Measurements from ENCODE around the gene TOR1B. TPM values are rescaled to one million over a fixed set of nuclear protein-coding genes. Genes with fewer than 3 reads are reported as not detected.
A peak's percentile ranks its signal among the peaks of the same experiment; 100 is the strongest.

TOR1B gene
- total and polyA plus RNA-seq, 7 experiments from 2014 or later = 10.9 to 30.9 (median 21.7) TPM

- no peaks in the 10 kb centered on the region for H3K4me1 Mint-ChIP-seq
- ChIA-PET CTCF (no interaction called here), POLR2A (no interaction called here)
- no peaks in the 10 kb centered on the region for H3K36me3 ChIP-seq (ENCODE audit: control insufficient read depth in 2 of 3, insufficient read depth in 3 of 3, low read length in 3 of 3)
- intact Hi-C loops (cut with micrococcal nuclease) = no loop called here
- ATAC-seq (no peak), DNase-seq (no peak)
- H3K4me1 ChIP-seq (ENCODE audit: control insufficient read depth in 2 of 2, insufficient read depth in 2 of 2, low read length in 2 of 2) = no peaks in the 10 kb centered on the region
- no peaks in the 10 kb centered on the region for H3K9me3 ChIP-seq (ENCODE audit: control insufficient read depth in 2 of 3, low read length in 3 of 3)
- no peak overlapping the region for H3K27ac Mint-ChIP-seq
- H3K27ac ChIP-seq (ENCODE audit: low read depth, low read length) = no peak overlapping the region
- no peak overlapping the region for H3K4me3 ChIP-seq (ENCODE audit: low read length)
- H3K9me3 Mint-ChIP-seq = peaks cover 0 to 2% (median 0%) of the 10 kb centered on the region in 11 donors
- H3K27me3 ChIP-seq (ENCODE audit: control insufficient read depth in 2 of 2, insufficient read depth in 2 of 2, low read length in 2 of 2) = no peaks in the 10 kb centered on the region
- peaks cover 0 to 3% (median 0%) of the 10 kb centered on the region in 5 donors for H3K27me3 Mint-ChIP-seq
- H3K36me3 Mint-ChIP-seq = no peaks in the 10 kb centered on the region
- H3K4me3 Mint-ChIP-seq = no peak overlapping the region
Measured at GRCh38 chr9:129768486-129768885, 34.5 kb upstream of the TOR1B start.

- H3K4me3 ChIP-seq (ENCODE audit: low read length) = no peak overlapping the region
- no peaks in the 10 kb centered on the region for H3K36me3 Mint-ChIP-seq
- H3K4me1 Mint-ChIP-seq = peaks cover 0 to 6% (median 0%) of the 10 kb centered on the region in 7 donors
- DNase-seq (no peak), ATAC-seq (no peak)
- no peak overlapping the region for H3K27ac Mint-ChIP-seq
- no peaks in the 10 kb centered on the region for H3K36me3 ChIP-seq (ENCODE audit: control insufficient read depth in 2 of 3, insufficient read depth in 3 of 3, low read length in 3 of 3)
- no peaks in the 10 kb centered on the region for H3K27me3 ChIP-seq (ENCODE audit: control insufficient read depth in 2 of 2, insufficient read depth in 2 of 2, low read length in 2 of 2)
- no peak overlapping the region for H3K4me3 Mint-ChIP-seq
- intact Hi-C loops (cut with micrococcal nuclease) = no loop called here
- POLR2A ChIA-PET = no interaction called here
- no peaks in the 10 kb centered on the region for H3K4me1 ChIP-seq (ENCODE audit: control insufficient read depth in 2 of 2, insufficient read depth in 2 of 2, low read length in 2 of 2)
- CTCF ChIA-PET = no interaction called here
- H3K27me3 Mint-ChIP-seq = peaks cover 0 to 6% (median 0%) of the 10 kb centered on the region in 5 donors
- H3K9me3 Mint-ChIP-seq = peaks cover 0 to 2% (median 0%) of the 10 kb centered on the region in 11 donors
- no peak overlapping the region for H3K27ac ChIP-seq (ENCODE audit: low read depth, low read length)
- H3K9me3 ChIP-seq (ENCODE audit: control insufficient read depth in 2 of 3, low read length in 3 of 3) = no peaks in the 10 kb centered on the region
Measured at GRCh38 chr9:129769669-129770068, 33.3 kb upstream of the TOR1B start.

GRCh38 chr9:129770741-129771140, 32.2 kb upstream of the TOR1B start:
- H3K4me3 Mint-ChIP-seq = no peak overlapping the region
- ChIA-PET POLR2A (no interaction called here), CTCF (no interaction called here)
- Histone ChIP-seq H3K9me3 (ENCODE audit: control insufficient read depth in 2 of 3, low read length in 3 of 3) (no peaks in the 10 kb centered on the region), H3K36me3 (ENCODE audit: control insufficient read depth in 2 of 3, insufficient read depth in 3 of 3, low read length in 3 of 3) (no peaks in the 10 kb centered on the region), H3K4me1 (ENCODE audit: control insufficient read depth in 2 of 2, insufficient read depth in 2 of 2, low read length in 2 of 2) (no peaks in the 10 kb centered on the region), H3K27me3 (ENCODE audit: control insufficient read depth in 2 of 2, insufficient read depth in 2 of 2, low read length in 2 of 2) (no peaks in the 10 kb centered on the region), H3K4me3 (ENCODE audit: low read length) (no peak overlapping the region), H3K27ac (ENCODE audit: low read depth, low read length) (no peak overlapping the region)
- DNase-seq (no peak), ATAC-seq (no peak)
- intact Hi-C loops (cut with micrococcal nuclease) = no loop called here
- H3K36me3 Mint-ChIP-seq = no peaks in the 10 kb centered on the region
- no peak overlapping the region for H3K27ac Mint-ChIP-seq
- H3K4me1 Mint-ChIP-seq = peaks cover 0 to 6% (median 0%) of the 10 kb centered on the region in 7 donors
- peaks cover 0 to 10% (median 0%) of the 10 kb centered on the region in 5 donors for H3K27me3 Mint-ChIP-seq
- peaks cover 0 to 3% (median 0%) of the 10 kb centered on the region in 11 donors for H3K9me3 Mint-ChIP-seq

GRCh38 chr9:129773262-129774048, 29.5 kb upstream of the TOR1B start:
- Mint-ChIP-seq H3K4me3 (no peak overlapping the region), H3K36me3 (no peaks in the 10 kb centered on the region), H3K4me1 (peaks cover 7 to 16% (median 13%) of the 10 kb centered on the region in 7 donors), H3K27me3 (peaks cover 4 to 13% (median 9%) of the 10 kb centered on the region in 5 donors), H3K9me3 (peaks cover 0 to 2% (median 0%) of the 10 kb centered on the region in 11 donors), H3K27ac (no peak overlapping the region)
- H3K36me3 ChIP-seq (ENCODE audit: control insufficient read depth in 2 of 3, insufficient read depth in 3 of 3, low read length in 3 of 3) = no peaks in the 10 kb centered on the region
- no peak overlapping the region for H3K4me3 ChIP-seq (ENCODE audit: low read length)
- ATAC-seq = peak; percentile 69
- no peaks in the 10 kb centered on the region for H3K4me1 ChIP-seq (ENCODE audit: control insufficient read depth in 2 of 2, insufficient read depth in 2 of 2, low read length in 2 of 2)
- intact Hi-C loops (cut with micrococcal nuclease) = no loop called here
- H3K27me3 ChIP-seq (ENCODE audit: control insufficient read depth in 2 of 2, insufficient read depth in 2 of 2, low read length in 2 of 2) = no peaks in the 10 kb centered on the region
- POLR2A ChIA-PET = interaction anchor here (0.6 kb wide), 1 partner anchor 71 kb away, joined by 3 read pairs; no protein-coding TSS in a partner anchor
- no peak for DNase-seq
- CTCF ChIA-PET = interaction anchor here (0.6 to 1.2 kb wide), 3 partner anchors 9 to 36 kb away, joined by 3 to 8 read pairs (median 3); no protein-coding TSS in a partner anchor
- no peaks in the 10 kb centered on the region for H3K9me3 ChIP-seq (ENCODE audit: control insufficient read depth in 2 of 3, low read length in 3 of 3)
- no peak overlapping the region for H3K27ac ChIP-seq (ENCODE audit: low read depth, low read length)

GRCh38 chr9:129774791-129775447, 28.1 kb upstream of the TOR1B start:
- peaks cover 0 to 2% (median 0%) of the 10 kb centered on the region in 11 donors for H3K9me3 Mint-ChIP-seq

GRCh38 chr9:129775448-129775798, 27.6 kb upstream of the TOR1B start:
- CTCF ChIA-PET = interaction anchor here (0.6 kb wide), 1 partner anchor 753 kb away, joined by 3 read pairs; no protein-coding TSS in a partner anchor
- H3K4me1 ChIP-seq (ENCODE audit: control insufficient read depth in 2 of 2, insufficient read depth in 2 of 2, low read length in 2 of 2) = no peaks in the 10 kb centered on the region

More at GRCh38 chr9:129774791-129775447, 28.1 kb upstream of the TOR1B start:
- H3K27ac Mint-ChIP-seq = no peak overlapping the region
- DNase-seq (no peak), ATAC-seq (no peak)
- no peak overlapping the region for H3K4me3 ChIP-seq (ENCODE audit: low read length)
- ChIA-PET POLR2A (no interaction called here), CTCF (interaction anchor here (0.6 kb wide), 1 partner anchor 753 kb away, joined by 3 read pairs; no protein-coding TSS in a partner anchor)
- intact Hi-C loops (cut with micrococcal nuclease) = no loop called here
- H3K36me3 ChIP-seq (ENCODE audit: control insufficient read depth in 2 of 3, insufficient read depth in 3 of 3, low read length in 3 of 3) = no peaks in the 10 kb centered on the region
- H3K27ac ChIP-seq (ENCODE audit: low read depth, low read length) = no peak overlapping the region
- peaks cover 4 to 20% (median 9%) of the 10 kb centered on the region in 5 donors for H3K27me3 Mint-ChIP-seq
- H3K4me3 Mint-ChIP-seq = no peak overlapping the region
- H3K9me3 ChIP-seq (ENCODE audit: control insufficient read depth in 2 of 3, low read length in 3 of 3) = no peaks in the 10 kb centered on the region
- no peaks in the 10 kb centered on the region for H3K27me3 ChIP-seq (ENCODE audit: control insufficient read depth in 2 of 2, insufficient read depth in 2 of 2, low read length in 2 of 2)
- H3K36me3 Mint-ChIP-seq = no peaks in the 10 kb centered on the region
- H3K4me1 ChIP-seq (ENCODE audit: control insufficient read depth in 2 of 2, insufficient read depth in 2 of 2, low read length in 2 of 2) = no peaks in the 10 kb centered on the region
- H3K4me1 Mint-ChIP-seq = peaks cover 7 to 16% (median 13%) of the 10 kb centered on the region in 7 donors

More at GRCh38 chr9:129775448-129775798, 27.6 kb upstream of the TOR1B start:
- no peaks in the 10 kb centered on the region for H3K36me3 ChIP-seq (ENCODE audit: control insufficient read depth in 2 of 3, insufficient read depth in 3 of 3, low read length in 3 of 3)
- no peaks in the 10 kb centered on the region for H3K27me3 ChIP-seq (ENCODE audit: control insufficient read depth in 2 of 2, insufficient read depth in 2 of 2, low read length in 2 of 2)
- peaks cover 4 to 20% (median 9%) of the 10 kb centered on the region in 5 donors for H3K27me3 Mint-ChIP-seq
- H3K4me1 Mint-ChIP-seq = peaks cover 7 to 16% (median 13%) of the 10 kb centered on the region in 7 donors
- no peak overlapping the region for H3K4me3 Mint-ChIP-seq
- H3K4me3 ChIP-seq (ENCODE audit: low read length) = no peak overlapping the region
- no peak overlapping the region for H3K27ac Mint-ChIP-seq
- POLR2A ChIA-PET = interaction anchor here (0.5 kb wide), 1 partner anchor 38 kb away, joined by 3 read pairs; no protein-coding TSS in a partner anchor
- intact Hi-C loops (cut with micrococcal nuclease) = no loop called here
- H3K9me3 ChIP-seq (ENCODE audit: control insufficient read depth in 2 of 3, low read length in 3 of 3) = no peaks in the 10 kb centered on the region
- ATAC-seq (no peak), DNase-seq (no peak)
- H3K27ac ChIP-seq (ENCODE audit: low read depth, low read length) = no peak overlapping the region
- no peaks in the 10 kb centered on the region for H3K36me3 Mint-ChIP-seq
- H3K9me3 Mint-ChIP-seq = peaks cover 0 to 2% (median 0%) of the 10 kb centered on the region in 11 donors
